Stomach (tissue), 4 donors: ENCODE measurements around the gene TRIM36.

Source experiments
- CTCF ChIP-seq, 7 experiments: fragments of 450-650 bp in 4 of 7; fragments of 200-600 bp in 3 of 7; sonication (generic) in 3 of 7; IDR thresholded peaks; one replicate each; pipeline ENCODE4 v1.5.1; 2016 to 2019; ENCODE audit warnings: antibody characterized with exemption in 7 of 7, control low read depth in 2 of 7, mild to moderate bottlenecking in 1 of 7
- POLR2A ChIP-seq, 4 donors: fragments of 450-650 bp; IDR thresholded peaks; one replicate each; pipeline ENCODE4 v1.6.1; 2016; ENCODE audit warnings: antibody characterized with exemption in 4 of 4, control low read depth in 2 of 4, mild to moderate bottlenecking in 1 of 4, moderate library complexity in 1 of 4

GRCh38 chr5:115184770-115185169 lies 15.1 kb upstream of the TRIM36 start:
- TF ChIP-seq CTCF (IDR thresholded peaks at IDR 0.05) = no peak
- no peak for TF ChIP-seq POLR2A (IDR thresholded peaks at IDR 0.05)
